ENCODE results near the gene NPLOC4. TPM values are rescaled to one million over a fixed set of nuclear protein-coding genes. Genes with fewer than 3 reads are reported as not detected.

The NPLOC4 gene
- total and polyA plus RNA-seq, 2 of the 13 experiments (the other 11 are each of a cell fraction or from before 2014, with no cell fraction given) = 57.0 to 97.0 TPM

DNA sequence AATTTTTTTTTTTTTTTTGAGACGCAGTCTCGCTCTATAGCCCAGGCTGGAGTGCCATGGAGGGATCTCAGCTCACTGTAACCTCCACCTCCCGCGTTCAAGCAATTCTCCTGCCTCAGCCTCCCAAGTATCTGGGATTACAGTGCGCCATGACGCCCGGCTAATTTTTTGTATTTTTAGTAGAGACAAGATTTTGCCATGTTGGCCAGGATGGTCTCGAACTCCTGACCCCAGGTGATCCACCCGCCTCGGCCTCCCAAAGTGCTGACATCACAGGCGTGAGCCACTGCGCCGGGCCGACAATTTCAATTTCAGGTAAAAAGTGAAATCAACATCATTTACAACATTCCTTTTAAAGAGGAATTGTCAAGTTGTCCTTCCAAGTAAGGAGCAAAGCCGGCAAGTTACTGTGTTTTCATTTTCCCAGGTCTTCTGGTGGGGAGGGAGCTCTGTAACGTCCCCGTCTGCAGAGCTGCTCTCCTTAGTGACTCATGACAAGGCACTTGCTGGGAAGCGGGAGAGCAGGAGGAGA, 873 bp downstream of the NPLOC4 start (continued):
- TF ChIP-seq SAP130 (CRISPR knock-in tag; IDR thresholded peaks at IDR 0.05; ENCODE audit: low read depth) (0 out of 2 replicates have a peak, but pooled peaks have one; percentile 48), PRDM4 (CRISPR knock-in tag; IDR thresholded peaks at IDR 0.05; ENCODE audit: borderline replicate concordance) (no peak), RFXAP (CRISPR knock-in tag; IDR thresholded peaks at IDR 0.05; ENCODE audit: borderline replicate concordance) (peak; percentile 64; the same call in 1 of the 2 replicates), PAX8 (CRISPR knock-in tag; IDR thresholded peaks at IDR 0.05; ENCODE audit: borderline replicate concordance) (no peak)
- TF ChIP-seq, protein P1, sequence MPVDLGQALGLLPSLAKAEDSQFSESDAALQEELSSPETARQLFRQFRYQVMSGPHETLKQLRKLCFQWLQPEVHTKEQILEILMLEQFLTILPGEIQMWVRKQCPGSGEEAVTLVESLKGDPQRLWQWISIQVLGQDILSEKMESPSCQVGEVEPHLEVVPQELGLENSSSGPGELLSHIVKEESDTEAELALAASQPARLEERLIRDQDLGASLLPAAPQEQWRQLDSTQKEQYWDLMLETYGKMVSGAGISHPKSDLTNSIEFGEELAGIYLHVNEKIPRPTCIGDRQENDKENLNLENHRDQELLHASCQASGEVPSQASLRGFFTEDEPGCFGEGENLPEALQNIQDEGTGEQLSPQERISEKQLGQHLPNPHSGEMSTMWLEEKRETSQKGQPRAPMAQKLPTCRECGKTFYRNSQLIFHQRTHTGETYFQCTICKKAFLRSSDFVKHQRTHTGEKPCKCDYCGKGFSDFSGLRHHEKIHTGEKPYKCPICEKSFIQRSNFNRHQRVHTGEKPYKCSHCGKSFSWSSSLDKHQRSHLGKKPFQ (CRISPR knock-in tag; IDR thresholded peaks at IDR 0.05; ENCODE audit: insufficient replicate concordance) = peak; percentile 51

DNA sequence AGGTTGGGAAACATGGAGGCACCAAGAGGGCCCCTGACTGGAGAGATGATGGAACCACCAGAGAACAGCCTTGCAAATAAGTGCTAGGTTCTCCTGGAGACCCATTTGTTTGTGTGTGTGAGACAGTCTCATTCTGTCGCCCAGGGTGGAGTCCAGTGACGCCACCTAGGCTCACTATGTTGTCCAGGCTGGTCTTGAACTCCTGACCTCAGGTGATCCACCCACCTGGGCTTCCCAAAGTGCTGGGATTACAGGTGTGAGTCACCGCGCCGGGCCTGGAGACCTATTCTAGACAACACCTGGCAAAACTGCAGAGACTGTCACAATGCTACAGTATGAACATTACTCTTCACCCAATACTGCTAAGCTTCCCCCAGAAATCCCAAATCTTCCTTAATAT, 1.5 kb downstream of the NPLOC4 start:
- FAIRE-seq (no peak), DNase-seq (ENCODE audit: low spot score) (no peak), ATAC-seq (no peak)
- peak overlapping the region; percentile 95 for H3K4me2 ChIP-seq (ENCODE audit: low read depth, low read length)
- no peaks in the 10 kb centered on the region; a peak in 1 of 5 replicates for H3K27me3 ChIP-seq (ENCODE audit: control insufficient read depth in 1 of 2, insufficient read depth in 2 of 2, low read length in 2 of 2)
- peaks cover 38% of the 10 kb centered on the region for H3K79me2 ChIP-seq (ENCODE audit: insufficient read depth, low read length)
- WGBS (ENCODE audit: low lambda C conversion rate) = 73% methylated on average over 5 of the region's 5 CpGs
- H4K20me1 ChIP-seq (ENCODE audit: insufficient read depth, low read length) = peaks cover 19% of the 10 kb centered on the region
- in situ Hi-C loops (cut with HindIII; ENCODE audit: extremely low pct_ligation_motif_present, low pct_unique_long_range_greater_than_20kb) (no loop called here), intact Hi-C loops (cut with micrococcal nuclease; ENCODE audit: unreplicated experiment) (no loop called here)
- no peaks in the 10 kb centered on the region for H3K9me3 ChIP-seq (ENCODE audit: low read length)
- CTCF ChIA-PET (ENCODE audit: low intra/inter-chr PET ratio, low total read pairs) = no interaction called here
- peak overlapping the region; percentile 92 for H3K9ac ChIP-seq (ENCODE audit: insufficient read depth, low read depth, low read length)
- peak overlapping the region; percentile 73 to 89 (median 80) for H3K4me3 ChIP-seq (replicated peaks in 1 of 3; ENCODE audit: insufficient read depth in 1 of 3, low read depth in 2 of 3, low read length in 3 of 3)
- TSS peak; percentile 76 for BruUV-seq (replicated peaks)
- peaks cover 36% of the 10 kb centered on the region for H3K4me1 ChIP-seq (ENCODE audit: insufficient read depth, low read length)
- H2AFZ ChIP-seq (ENCODE audit: low read length) = no peak overlapping the region
- peak overlapping the region; percentile 87 for H3K27ac ChIP-seq (ENCODE audit: extremely low read length, insufficient read depth, low read length)
- peaks cover 3 to 6% of the 10 kb centered on the region in 2 experiments; a peak in 3 of 5 replicates for H3K36me3 ChIP-seq (replicated peaks in 1 of 2; ENCODE audit: control insufficient read depth in 1 of 2, insufficient read depth in 2 of 2, low read length in 2 of 2)
- POLR2A ChIA-PET = interaction anchor here (1.0 to 2.3 kb wide), 5 partner anchors 10 to 31 kb away, joined by 4 to 15 read pairs (median 4); partner anchors contain the start of genes CCDC137 and OXLD1
- TF ChIP-seq ZNF367 (CRISPR knock-in tag; IDR thresholded peaks at IDR 0.05; ENCODE audit: borderline replicate concordance) (no peak), ZZZ3 (CRISPR knock-in tag; IDR thresholded peaks at IDR 0.05; ENCODE audit: borderline replicate concordance) (no peak), HNRNPK (IDR thresholded peaks at IDR 0.05; ENCODE audit: low read depth, low read length, poor library complexity, severe bottlenecking) (no peak), TRAFD1 (CRISPR knock-in tag; IDR thresholded peaks at IDR 0.05; ENCODE audit: borderline replicate concordance) (no peak), ISX (CRISPR knock-in tag; conservative IDR thresholded peaks at IDR 0.05) (no peak), ZNF207 (IDR thresholded peaks at IDR 0.05; ENCODE audit: borderline replicate concordance) (no peak), ZNF740 (CRISPR knock-in tag; IDR thresholded peaks at IDR 0.05) (no peak), PHF5A (CRISPR knock-in tag; IDR thresholded peaks at IDR 0.05; ENCODE audit: low read depth, unreplicated experiment) (no peak), ZNF749 (CRISPR knock-in tag; IDR thresholded peaks at IDR 0.05; ENCODE audit: borderline replicate concordance) (no peak), HOXA3 (CRISPR knock-in tag; IDR thresholded peaks at IDR 0.05) (no peak)
- TF ChIP-seq, protein P2, sequence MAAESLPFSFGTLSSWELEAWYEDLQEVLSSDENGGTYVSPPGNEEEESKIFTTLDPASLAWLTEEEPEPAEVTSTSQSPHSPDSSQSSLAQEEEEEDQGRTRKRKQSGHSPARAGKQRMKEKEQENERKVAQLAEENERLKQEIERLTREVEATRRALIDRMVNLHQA (CRISPR knock-in tag; IDR thresholded peaks at IDR 0.05) = no peak

Measured in HepG2 (cell line).